GM18517 (cell line): ENCODE results near the gene CNOT11.
"Not testable (repeated sequence)": the region's sequence is repeated elsewhere in the genome, so short reads cannot be mapped to it uniquely, and the experiment has no call there.

Source experiments
- ATAC-seq: cut with Tn5 transposase; IDR thresholded peaks from one replicate; pipeline ENCODE4 v1.9.1; 2021; ENCODE audit warnings: mild to moderate bottlenecking, moderate library complexity; ENCODE audit not compliant: unreplicated experiment

The CNOT11 gene

DNA sequence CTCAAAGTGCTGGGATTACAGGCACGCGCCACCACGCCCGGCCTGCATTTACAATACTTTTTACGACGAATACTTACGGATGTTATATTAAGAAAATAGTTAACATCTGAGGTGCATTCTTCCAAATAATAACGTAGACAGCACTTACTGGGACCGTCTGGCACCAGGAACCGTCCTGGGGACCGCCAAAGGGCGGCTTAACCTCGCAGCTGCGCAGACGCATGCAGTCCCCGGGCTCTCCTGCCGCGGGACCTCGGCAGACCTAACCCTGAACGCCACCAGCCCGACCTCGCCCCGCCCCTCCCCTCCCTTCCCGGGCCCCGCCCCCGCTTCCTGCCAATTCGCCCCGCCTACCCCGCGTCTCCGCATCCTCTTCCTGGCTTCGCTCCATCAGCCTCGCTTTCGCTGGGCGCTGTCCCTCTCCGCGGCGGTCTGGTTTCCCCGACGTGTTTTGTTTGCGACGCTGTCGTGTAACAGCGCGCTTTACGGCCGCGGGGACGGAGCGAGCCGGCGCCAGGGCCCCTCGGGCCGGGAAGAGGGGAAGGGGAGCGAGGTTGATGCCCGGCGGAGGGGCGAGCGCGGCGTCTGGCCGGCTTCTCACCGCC is at the start of gene CNOT11:
CNOT11 (plus strand) TSS at position 479 of the 605 bp plus-strand sequence; CDS start at position 558, 79 bp downstream.
- peak; percentile 78 for ATAC-seq

DNA sequence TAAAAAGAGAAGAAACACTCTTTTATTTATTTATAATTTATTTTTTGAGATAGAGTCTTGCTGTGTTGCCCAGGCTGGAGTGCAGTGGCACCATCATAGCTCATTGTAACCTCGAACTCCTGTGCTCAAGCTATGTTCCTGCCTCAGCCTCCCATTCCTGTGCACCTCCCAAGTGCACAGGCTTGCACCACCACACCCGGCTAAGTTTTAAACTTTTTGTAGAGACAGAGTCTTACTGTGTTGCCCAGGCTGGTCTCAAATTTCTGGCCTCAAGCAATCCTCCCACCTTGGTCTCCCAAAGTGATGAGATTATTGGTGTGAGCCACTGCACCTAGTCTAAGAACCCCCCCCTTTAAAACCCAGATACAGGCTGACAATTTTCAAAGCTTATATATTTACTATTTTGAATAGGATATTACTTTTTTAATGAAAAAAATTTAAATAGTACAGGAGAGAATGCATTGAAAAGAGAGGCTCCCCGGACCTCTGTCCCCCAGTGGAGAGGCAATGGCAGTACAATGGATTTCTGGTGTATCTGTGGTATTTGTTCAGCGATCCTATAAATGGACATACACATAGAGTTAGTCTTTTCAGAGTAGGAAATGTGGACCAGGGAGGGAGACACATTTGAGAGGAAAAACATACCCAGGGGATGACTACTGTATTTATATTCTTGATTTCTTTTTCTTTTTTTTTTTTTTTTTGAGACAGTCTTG is 48.1 kb upstream of the CNOT11 start:
- ATAC-seq = no peak

DNA sequence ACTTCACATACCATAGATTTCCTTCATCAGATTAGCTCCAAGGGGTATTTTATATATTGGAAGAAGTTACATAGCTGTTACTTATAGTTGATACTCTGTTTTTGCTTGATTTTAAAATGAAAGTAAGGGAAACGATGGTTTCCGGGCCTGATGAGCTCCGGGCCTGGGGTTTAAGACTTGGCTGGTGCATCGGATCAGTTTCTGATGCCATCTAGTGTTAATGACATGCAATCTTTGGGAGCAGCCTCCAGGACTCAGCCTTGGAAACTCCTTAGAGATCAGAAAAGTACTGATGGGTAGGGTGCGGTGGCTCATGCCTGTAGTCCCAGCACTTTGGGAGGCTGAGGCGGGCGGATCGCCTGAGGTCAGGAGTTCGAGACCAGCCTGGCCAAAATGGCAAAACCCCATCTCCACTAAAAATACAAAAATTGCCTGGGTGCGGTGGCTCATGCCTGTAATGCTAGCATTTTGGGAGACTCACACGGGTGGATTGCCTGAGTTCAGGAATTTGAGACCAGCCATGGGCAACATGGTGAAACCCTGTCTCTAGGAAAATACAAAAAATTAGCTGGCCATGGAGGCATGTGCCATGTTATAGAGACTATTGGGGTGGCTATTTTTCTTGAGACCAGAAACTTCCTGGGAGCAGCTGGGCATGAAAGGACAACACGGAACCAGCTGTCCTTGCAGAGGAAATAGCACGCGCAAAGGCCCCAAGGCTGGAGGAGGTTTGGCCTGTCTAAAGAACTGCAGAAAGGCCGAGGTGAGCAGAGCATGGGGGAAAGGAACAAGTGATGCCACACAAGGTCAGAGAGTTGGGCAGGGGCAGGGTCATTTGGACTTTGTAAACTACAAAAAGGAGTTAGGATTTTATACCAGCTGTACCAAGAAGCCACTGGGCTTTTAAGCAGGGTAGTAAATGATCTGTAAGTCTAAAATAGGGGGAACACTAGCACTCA is 46.9 kb upstream of the CNOT11 start:
- no peak for ATAC-seq

DNA sequence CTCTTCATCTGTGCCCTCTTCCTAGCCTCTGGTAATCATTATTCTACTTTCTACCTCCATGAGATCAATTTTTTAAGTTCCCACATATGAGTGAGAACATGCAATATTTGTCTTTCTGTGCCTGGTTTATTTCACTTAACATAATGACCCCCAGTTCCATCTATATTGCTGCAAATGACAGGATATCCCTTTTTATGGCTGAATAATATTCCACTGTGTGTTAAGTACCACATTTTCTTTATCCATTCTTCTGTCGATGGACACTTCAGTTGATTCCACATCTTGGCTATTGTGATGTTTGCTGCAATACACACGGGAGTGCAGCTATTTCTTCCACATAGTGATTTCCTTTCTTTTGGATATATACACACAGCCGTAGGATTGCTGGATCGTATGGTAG is 43.9 kb upstream of the CNOT11 start:
- no peak for ATAC-seq

DNA sequence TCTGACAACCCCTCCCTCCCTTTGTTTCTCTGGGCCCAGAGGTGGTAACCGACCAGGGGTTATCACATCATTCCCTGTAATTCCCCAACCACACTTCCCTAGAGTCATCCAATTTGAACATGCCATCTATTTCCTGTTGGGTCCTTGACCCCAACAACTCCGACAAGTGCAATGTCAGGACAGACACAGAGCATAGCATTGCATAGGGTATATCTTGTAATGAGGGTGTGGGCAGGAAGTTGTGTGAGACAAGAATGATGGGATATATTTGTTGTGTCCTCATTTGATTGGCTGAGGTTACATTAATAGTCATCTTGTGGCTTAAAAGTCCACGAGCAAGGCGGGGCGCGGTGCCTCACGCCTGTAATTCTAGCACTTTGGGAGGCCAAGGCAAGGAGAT is 33.4 kb upstream of the CNOT11 start:
- ATAC-seq = no peak

DNA sequence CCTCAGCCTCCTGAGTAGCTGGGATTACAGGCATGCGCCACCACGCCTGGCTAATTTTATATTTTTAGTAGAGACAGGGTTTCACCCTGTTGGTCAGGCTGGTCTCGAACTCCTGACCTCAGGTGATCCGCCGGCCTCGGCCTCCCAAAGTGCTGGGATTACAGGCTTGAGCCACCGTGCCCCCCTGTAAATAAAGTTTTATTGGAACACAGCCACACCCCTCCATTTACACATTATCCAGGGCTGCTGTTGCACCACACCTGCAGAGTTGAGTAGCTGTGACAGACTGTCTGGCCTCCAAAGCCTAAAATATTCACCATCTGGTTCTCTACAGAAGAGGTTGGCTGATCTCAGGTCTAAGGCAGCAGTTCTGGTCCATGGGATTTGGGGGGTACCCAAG is 32.6 kb upstream of the CNOT11 start:
- not testable (repeated sequence) for ATAC-seq

DNA sequence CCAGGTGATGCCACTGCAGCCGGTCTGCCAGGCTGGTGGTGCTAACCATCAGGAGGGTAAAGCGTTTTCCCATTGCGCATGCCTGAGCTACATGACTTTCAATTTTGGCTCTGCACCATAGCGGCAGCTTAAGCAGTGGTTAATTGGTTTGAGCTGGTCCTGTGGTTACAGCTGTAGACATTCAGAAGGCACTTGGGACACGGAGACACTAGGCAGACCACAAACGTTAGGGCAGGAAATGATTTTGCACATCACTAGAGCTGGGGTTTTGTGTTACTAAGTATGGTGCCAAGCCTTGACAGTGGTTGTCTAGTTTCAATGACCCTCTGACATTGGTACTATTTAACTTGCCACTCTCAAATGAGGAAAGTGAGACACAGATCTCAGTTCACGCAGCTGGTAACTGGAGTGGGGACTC is 28.9 kb upstream of the CNOT11 start:
- ATAC-seq = peak; percentile 99

DNA sequence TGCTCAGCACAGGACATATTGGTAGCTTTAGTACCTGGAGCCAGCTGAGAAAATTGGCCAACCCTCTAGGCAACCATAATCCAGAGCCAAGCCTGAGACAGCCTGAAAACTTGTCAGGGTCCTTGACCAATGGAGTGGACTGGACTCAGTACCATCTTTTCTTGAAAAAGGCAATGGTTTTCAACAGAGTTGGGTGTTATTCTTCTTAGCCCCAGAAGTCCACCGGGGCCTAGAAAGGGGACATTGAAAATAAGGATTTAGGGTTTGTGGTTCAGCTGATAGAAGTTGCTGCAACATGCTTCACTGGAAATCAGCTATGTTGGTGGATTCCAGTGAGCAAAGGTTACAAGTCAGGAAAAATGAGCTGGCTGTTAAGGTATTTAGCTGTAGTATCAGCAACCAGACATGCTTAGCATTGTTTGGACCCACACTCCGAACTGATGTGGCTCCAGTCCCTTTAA is 22.1 kb upstream of the CNOT11 start:
- no peak for ATAC-seq

DNA sequence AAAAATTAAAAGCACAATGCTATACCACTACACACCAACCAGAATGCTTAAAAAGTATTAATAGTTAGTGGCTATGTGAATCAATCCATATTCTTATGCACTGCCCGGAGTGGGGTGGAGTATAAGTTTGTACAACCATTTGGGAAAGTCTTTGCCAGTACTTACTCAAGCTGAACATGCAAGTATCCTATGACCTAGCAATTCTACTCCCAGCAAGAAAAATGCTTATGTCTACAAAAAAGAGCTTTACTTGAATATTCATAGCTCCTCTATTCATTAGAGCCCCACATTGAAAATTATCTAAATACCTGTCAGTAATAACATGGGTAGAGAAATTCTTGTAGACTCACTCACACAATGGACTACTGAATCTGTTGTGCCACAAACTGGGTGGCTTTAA is 21.4 kb upstream of the CNOT11 start:
- ATAC-seq = no peak

DNA sequence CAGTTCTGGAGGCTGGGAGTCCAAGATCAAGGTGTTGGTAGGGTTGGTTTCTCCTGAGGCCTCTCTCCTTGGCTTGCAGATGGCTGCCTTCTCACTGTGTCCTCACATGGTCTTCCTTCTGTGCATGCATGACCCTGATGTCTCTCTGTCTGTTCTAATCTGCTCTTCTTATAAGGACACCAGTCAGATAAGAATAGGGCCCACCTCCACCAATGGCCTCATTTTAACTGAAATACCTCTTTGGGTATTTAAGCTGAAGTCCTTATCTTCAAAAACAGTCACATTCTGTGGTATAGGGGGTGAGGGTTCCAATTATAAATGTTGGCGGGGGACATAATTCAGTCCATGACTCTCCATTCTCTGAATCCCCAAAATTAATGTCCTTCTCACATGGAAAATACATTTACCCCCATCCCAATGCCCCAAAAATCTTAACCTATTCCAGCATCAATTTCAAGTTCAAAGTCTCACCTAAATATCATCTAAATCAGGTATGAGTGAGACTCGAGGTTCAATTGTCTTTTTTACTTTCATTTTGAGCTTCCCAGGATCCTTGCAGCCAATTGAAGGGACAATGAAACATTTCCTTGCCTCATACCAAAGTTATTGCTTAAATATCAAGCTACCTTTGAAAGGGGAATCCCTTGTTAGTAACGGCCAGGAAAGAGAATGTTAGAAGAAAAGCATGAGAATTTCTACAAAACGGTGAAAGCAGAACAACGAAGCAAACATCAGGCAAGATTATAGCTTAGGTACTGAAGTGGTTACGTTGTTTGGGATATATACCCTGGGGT is 20.6 kb upstream of the CNOT11 start:
- ATAC-seq = no peak

DNA sequence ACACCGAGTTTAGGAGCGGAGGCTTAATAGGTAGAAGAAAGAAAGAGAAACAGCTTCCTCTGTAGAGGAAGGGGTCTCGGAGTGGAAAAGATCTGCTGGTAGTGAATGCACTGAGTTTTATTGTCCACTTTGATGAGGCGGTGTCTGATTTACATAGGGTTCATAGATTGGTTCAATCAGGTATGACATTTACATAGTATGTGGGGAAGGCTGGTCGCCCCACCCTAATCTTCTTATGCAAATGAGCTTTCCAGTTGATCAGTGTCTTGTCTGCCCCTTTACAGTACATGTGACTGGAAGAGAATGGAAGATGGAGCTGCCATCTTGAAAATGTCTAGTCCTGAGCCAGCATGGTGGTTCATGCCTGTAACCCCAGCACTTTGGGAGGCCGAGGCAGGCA is 19.9 kb upstream of the CNOT11 start:
- no peak for ATAC-seq

DNA sequence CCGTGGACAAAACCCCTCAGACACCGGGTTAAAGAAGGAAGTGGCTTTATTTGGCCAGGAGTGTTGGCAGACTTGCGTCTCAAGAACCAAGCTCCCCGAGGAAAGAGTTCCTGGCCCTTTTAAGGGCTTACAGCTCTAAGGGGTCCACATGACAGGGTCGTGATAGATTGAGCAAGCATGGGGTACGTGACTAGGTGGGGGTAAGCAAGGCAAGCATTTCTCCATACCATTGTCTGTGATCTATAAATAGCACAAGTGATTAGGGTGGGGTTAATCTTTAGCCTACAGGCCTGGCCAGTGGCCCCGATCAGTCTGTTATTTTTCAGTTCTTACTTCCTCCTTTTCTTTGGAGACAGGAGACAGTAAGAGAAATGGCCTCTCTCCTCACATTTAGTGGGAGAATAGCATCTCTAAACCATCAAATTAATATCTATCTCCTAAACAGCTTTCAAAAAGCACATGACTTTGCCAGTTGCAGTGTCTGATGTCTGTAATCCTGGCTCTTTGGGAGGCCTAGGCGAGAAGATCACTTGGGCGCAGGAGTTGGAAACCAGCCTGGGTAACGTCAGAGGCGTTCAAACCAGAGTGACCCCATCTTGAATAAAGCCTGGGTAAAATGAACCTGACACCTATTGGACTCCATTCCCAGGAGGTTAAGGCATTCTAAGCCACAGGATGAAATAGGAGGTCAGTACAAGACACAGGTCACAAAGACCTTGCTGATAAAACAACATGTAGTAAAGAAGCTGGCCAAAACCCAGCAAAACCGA is 18.3 kb upstream of the CNOT11 start:
- ATAC-seq = no peak

DNA sequence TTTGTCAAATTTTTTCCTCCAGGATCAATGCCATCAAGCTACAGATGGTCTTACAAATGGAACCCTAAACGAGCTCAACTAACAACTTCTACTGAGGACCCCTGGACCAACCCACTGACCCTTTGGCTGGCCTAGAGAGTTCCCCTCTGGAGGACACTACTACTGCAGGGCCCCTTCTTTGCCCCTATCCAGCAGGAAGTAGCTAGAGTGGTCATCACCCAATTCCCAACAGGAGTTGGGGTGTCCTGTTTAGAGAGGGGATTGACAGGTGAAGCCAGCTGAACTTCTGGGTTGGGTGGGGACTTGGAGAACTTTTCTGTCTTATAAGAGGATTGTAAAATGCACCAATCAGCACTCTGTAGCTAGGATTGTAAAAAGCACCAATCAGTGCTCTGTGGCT is 16.7 kb upstream of the CNOT11 start:
- not testable (repeated sequence) for ATAC-seq

DNA sequence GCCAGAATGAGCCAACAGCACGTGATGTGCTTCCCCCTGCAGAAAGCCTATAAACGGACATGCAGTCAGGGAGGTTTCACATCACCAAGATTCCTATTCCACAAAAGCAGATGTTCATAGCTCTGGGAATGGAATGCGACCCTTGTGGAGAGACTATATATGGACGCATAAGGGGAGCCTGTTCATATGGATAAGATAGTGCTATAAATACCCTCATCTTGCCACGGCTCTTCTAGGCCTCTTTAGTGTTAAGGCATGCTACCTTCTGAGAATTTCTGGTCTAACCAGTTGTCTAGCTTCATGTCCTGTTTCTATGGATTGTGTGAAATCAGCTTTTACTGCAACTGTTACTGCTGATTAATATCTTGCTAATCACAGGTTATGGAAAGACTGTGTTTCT is 14.7 kb upstream of the CNOT11 start:
- not testable (repeated sequence) for ATAC-seq

DNA sequence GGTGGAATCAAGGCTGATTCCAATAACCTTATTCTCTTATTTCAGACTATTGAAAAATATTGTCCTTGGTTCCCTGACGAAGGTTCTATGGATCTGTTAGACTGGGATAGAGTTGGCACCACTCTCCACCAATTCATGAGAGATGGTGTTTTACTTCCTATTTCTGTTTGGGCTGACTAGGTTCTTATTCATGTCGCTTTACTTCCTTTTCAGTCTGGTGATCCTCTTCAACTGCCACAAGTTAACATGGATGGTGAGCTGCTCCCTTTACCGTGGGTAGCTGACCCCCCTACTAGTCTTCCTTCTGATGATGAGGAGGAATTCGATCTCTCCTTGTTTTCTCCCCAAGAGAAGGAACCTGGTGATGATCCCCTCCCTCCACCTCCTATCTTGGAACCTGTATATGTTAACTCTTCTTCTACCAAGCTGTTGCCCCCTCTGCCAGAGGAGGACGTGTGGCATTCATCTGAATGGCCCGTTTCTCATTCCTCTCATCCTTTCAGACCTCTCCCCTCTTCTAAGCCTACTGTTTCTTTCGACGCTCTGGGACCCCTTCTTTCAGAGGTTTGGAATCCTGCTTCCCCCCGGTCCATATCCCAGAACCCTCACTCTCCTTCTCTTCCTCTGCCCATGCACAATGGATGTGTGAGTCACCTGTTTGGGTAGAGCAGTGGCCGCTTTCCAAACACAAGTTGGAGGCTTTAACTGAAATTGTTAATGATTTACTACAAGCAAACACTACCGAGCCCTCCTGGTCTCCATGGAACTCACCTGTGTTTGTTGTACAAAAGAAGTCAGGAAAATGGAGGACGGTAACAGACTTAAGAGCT is 13.5 kb upstream of the CNOT11 start:
- no peak for ATAC-seq

DNA sequence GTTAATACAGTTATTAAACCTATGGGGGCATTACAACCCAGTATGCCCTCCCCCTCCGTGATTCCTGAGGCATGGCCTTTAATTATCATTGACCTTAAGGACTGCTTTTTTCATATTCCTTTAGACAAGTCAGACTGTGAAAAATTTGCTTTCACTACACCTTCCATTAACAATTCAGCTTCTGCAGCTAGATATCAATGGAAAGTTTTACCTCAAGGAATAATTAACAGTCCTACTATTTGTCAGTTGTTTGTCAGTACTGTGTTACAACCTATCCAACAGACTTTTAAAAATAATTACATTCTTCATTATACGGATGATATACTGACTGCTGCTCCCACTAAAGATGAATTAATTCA is 12.9 kb upstream of the CNOT11 start:
- ATAC-seq = not testable (repeated sequence)

DNA sequence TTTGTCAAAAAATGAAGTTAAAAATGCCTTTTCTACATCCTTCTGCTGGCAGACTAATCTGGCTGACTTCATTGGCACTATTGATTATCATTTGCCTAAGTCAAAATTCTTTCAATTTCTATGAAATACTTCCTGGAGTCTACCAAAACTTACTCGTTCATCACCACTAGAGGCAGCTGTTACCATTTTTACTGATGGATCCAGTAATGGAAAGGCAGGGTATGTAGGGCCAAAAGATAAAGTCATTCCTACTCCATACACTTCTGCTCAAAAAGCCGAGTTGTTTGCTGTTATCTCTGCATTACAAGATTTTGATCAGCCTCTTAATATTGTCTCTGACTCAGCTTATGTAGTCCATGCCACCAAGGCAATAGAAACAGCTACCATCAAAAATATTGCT is 12.0 kb upstream of the CNOT11 start:
- ATAC-seq = not testable (repeated sequence)

DNA sequence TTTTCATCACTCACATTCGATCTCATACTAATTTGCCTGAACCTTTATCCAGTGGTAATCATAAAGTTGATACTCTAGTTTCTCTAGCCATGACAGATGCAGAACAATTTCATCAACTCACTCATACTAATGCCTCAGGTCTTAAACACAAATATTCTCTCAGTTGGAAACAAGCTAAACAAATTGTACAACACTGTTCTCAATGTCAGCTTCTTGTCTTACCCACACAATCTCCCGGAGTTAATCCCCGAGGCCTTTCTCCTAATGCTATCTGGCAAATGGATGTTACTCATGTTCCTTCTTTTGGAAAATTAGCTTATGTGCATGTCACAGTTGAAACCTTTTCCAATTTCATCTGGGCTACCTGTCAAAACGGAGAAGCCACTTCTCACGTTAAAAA is 11.5 kb upstream of the CNOT11 start:
- no peak for ATAC-seq

DNA sequence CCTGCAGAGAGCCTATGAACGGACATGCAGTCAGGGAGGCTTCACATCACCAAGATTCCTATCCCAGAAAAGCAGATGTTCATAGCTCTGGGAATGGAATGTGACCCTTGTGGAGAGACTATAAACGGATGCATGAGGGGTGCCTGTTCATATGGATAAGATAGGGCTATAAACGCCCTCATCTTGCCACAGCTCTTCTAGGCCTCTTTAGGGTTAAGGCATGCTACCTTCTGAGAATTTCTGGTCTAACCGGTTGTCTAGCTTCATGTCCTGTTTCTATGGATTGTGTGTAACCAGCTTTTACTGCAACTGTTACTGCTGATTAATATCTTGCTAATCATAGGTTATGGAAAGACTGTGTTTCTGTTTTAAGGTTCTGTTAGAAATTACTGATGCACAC is 8.3 kb upstream of the CNOT11 start:
- not testable (repeated sequence) for ATAC-seq
